SK-N-SH (cell line): ENCODE results near the gene SEZ6. TPM values are rescaled to one million over a fixed set of nuclear protein-coding genes. Genes with fewer than 3 reads are reported as not detected.

ENCODE experiments used
- CTCF ChIA-PET: fragments of 300-600, 350-600 bp; formaldehyde crosslinking; extraction: SDS; loops from one replicate; lab custom pipeline; 2021; lab: Yijun Ruan, JAX
- POLR2A ChIA-PET: fragments of 350-600 bp; sonication (Branson Sonifier 250); formaldehyde crosslinking; extraction: SDS; loops from one replicate; lab custom pipeline; 2020; ENCODE audit warnings: antibody characterized with exemption, inconsistent platforms; lab: Yijun Ruan, JAX
- DNase-seq: peaks from one replicate; pipeline ENCODE4 v3.0.0; 2012
- H2AFZ ChIP-seq: fragments of 200-600 bp; sonication (generic); 2 replicates; pipeline ENCODE4 v1.8.1; 2016; ENCODE audit warnings: antibody characterized with exemption, mild to moderate bottlenecking, low read depth
- H3F3A ChIP-seq: fragments of 200-600 bp; sonication (generic); replicated peaks from 2 replicates; pipeline ENCODE3; 2016; ENCODE audit warnings: antibody characterized with exemption, mild to moderate bottlenecking; ENCODE audit not compliant: insufficient read depth
- H3K27ac ChIP-seq, 2 experiments: fragments of 200-500 bp in 1 of 2; fragments of 200-600 bp in 1 of 2; sonication (Bioruptor generic) in 1 of 2; sonication (generic), shearing (Covaris generic) in 1 of 2; 2 replicates each; pipeline versions ENCODE4 v1.5.1 to v1.6.1; 2014 to 2016; ENCODE audit warnings: low read depth in 2 of 2, inconsistent platforms in 1 of 2, low read length in 1 of 2, mild to moderate bottlenecking in 1 of 2, mixed read lengths in 1 of 2
- H3K27me3 ChIP-seq: fragments of 200-600 bp; sonication (generic), shearing (Covaris generic); 2 replicates; pipeline ENCODE4 v1.6.1; 2016; ENCODE audit warnings: mixed run types; ENCODE audit not compliant: insufficient read depth
- H3K36me3 ChIP-seq, 2 experiments: fragments of 200-500 bp in 1 of 2; fragments of 200-600 bp in 1 of 2; sonication (Bioruptor generic) in 1 of 2; sonication (generic) in 1 of 2; replicated peaks in 1 of 2; 2 replicates each; pipeline versions ENCODE3 to v1.5.1; 2014 to 2016; ENCODE audit warnings: low read length in 1 of 2, mild to moderate bottlenecking in 1 of 2; ENCODE audit not compliant: insufficient read depth in 2 of 2, control insufficient read depth in 1 of 2
- H3K4me1 ChIP-seq, 2 experiments: fragments of 200-500 bp in 1 of 2; fragments of 200-600 bp in 1 of 2; sonication (Bioruptor generic) in 1 of 2; sonication (generic), shearing (Covaris generic) in 1 of 2; 2 replicates each; pipeline versions ENCODE4 v1.5.1 to v1.6.1; 2014 to 2016; ENCODE audit warnings: low read depth in 1 of 2, low read length in 1 of 2, mixed run types in 1 of 2; ENCODE audit not compliant: insufficient read depth in 2 of 2, control insufficient read depth in 1 of 2
- H3K4me2 ChIP-seq: fragments of 200-600 bp; sonication (generic), shearing (Covaris generic); 2 replicates; pipeline ENCODE4 v1.6.1; 2017; ENCODE audit warnings: mixed run types
- H3K4me3 ChIP-seq, 2 experiments: fragments of 200-500 bp in 1 of 2; fragments of 200-600 bp in 1 of 2; sonication (Bioruptor generic) in 1 of 2; sonication (generic), shearing (Covaris generic) in 1 of 2; 2 replicates each; pipeline versions ENCODE4 v1.5.1 to v1.8.1; 2014 to 2016; ENCODE audit warnings: low read depth in 2 of 2, inconsistent platforms in 1 of 2, low read length in 1 of 2, mild to moderate bottlenecking in 1 of 2, mixed read lengths in 1 of 2, moderate library complexity in 1 of 2
- H3K79me2 ChIP-seq: fragments of 200-600 bp; sonication (generic); 2 replicates; pipeline ENCODE4 v1.8.1; 2017; ENCODE audit warnings: mild to moderate bottlenecking; ENCODE audit not compliant: insufficient read depth
- H3K9ac ChIP-seq: fragments of 200-600 bp; sonication (generic); 2 replicates; pipeline ENCODE4 v1.6.1; 2017; ENCODE audit warnings: mixed run types
- H3K9me2 ChIP-seq: fragments of 200-600 bp; sonication (generic); 2 replicates; pipeline ENCODE4 v1.6.1; 2017; ENCODE audit warnings: mixed run types
- H3K9me3 ChIP-seq: fragments of 200-600 bp; sonication (generic); 2 replicates; pipeline ENCODE4 v1.6.1; 2017; ENCODE audit warnings: mixed run types, mild to moderate bottlenecking, moderate library complexity
- H4K20me1 ChIP-seq: fragments of 200-600 bp; sonication (generic); 2 replicates; pipeline ENCODE4 v1.6.1; 2017; ENCODE audit warnings: mild to moderate bottlenecking, mixed run types; ENCODE audit not compliant: insufficient read depth
- CHD2 ChIP-seq: fragments of 150-350 bp; IDR thresholded peaks from 2 replicates; pipeline ENCODE4 v1.6.1; 2018; ENCODE audit warnings: low read length; ENCODE audit not compliant: partially characterized antibody
- EP300 ChIP-seq, 2 experiments: IDR thresholded peaks; 2 replicates each; pipeline versions ENCODE4 v1.4.0 to v1.6.1; 2012; ENCODE audit warnings: borderline replicate concordance in 1 of 2, low read depth in 1 of 2, low read length in 1 of 2
- FOXJ3 ChIP-seq: sonication (generic); formaldehyde crosslinking; IDR thresholded peaks from 2 replicates; pipeline ENCODE4 v1.5.1; 2020; ENCODE audit warnings: mild to moderate bottlenecking, missing genetic modification reagents
- FOXM1 ChIP-seq: IDR thresholded peaks from 2 replicates; pipeline ENCODE4 v1.4.0; 2012; ENCODE audit warnings: low read depth, mild to moderate bottlenecking
- GABPA ChIP-seq: IDR thresholded peaks from 2 replicates; pipeline ENCODE4 v1.4.0; 2012; ENCODE audit warnings: low read depth, mild to moderate bottlenecking
- NRF1 ChIP-seq: IDR thresholded peaks from 2 replicates; pipeline ENCODE4 v1.6.1; 2012; ENCODE audit warnings: low read depth, mild to moderate bottlenecking, low read length
- RAD21 ChIP-seq: IDR thresholded peaks from 2 replicates; pipeline ENCODE4 v1.6.1; 2012; ENCODE audit warnings: mild to moderate bottlenecking, low read length
- RFX5 ChIP-seq: IDR thresholded peaks from 2 replicates; pipeline ENCODE4 v1.6.1; 2012; ENCODE audit warnings: mild to moderate bottlenecking, improper control_type of control experiment, low read length
- RXRA ChIP-seq: IDR thresholded peaks from 2 replicates; pipeline ENCODE4 v1.4.0; 2012; ENCODE audit warnings: low read depth, mild to moderate bottlenecking, borderline replicate concordance
- SMC3 ChIP-seq: IDR thresholded peaks from 2 replicates; pipeline ENCODE4 v1.6.1; 2012; ENCODE audit warnings: low read depth, low read length, improper control_type of control experiment
- TCF12 ChIP-seq: IDR thresholded peaks from 2 replicates; pipeline ENCODE4 v1.4.0; 2012
- WGBS: methylation state at CpG from one replicate; pipeline ENCODE4 v1.1.6; 2017; ENCODE audit warnings: low lambda C conversion rate; 5-methylcytosine and 5-hydroxymethylcytosine counted together
- polyA plus RNA-seq, 3 experiments: library from polyadenylated mRNA; depleted of rRNA; stranded (reverse); fragments of >200 nt; gene quantifications; 2 replicates each; pipeline ENCODE4 v1.2.3, GENCODE V29; 2012
- TF ChIP-seq, protein P1 (sequence below): fragments of 150-350 bp; IDR thresholded peaks from 2 replicates; pipeline ENCODE4 v1.6.1; 2016; ENCODE audit warnings: mild to moderate bottlenecking, low read depth, low read length
- TF ChIP-seq, protein P2 (sequence below): IDR thresholded peaks from 2 replicates; pipeline ENCODE4 v1.6.1; 2012; ENCODE audit warnings: mild to moderate bottlenecking, low read depth, low read length, moderate library complexity
- TF ChIP-seq, protein P3 (sequence below): IDR thresholded peaks from 2 replicates; pipeline ENCODE4 v1.4.0; 2012; ENCODE audit warnings: low read depth, borderline replicate concordance

Gene SEZ6
- polyA plus RNA-seq, 1 of the 3 experiments (the other 2 are of a cell fraction), result 0.12 TPM

DNA sequence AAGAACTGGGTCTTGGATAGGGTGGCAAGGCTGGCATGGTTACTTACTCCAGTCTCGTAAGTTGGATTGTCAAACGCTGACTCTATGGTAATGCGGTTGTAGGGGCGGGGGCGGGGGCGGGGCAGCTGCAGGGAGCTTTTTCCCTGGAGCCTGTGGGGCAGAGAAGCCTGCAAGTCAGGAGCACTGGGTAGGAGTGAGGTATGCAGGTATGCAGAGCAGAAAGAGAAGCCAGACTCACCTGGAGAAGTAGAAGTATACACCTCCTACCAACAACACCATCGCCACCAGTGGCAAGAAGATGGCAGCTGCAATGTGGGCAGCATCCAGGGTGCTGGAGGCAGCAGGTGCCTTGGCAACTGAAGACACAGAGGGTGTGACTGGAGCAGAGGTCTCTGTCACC, 49.7 kb downstream of the SEZ6 start:
- Histone ChIP-seq H3K79me2 (no peaks in the 10 kb centered on the region; the same call in 1 of the 2 replicates), H3K9me2 (no peaks in the 10 kb centered on the region), H3K4me1 (peaks cover 8 to 12% of the 10 kb centered on the region in 2 experiments; a peak in 3 of 4 replicates), H3K9ac (no peak overlapping the region), H3K4me3 (no peak overlapping the region), H3F3A (peaks cover 12% of the 10 kb centered on the region), H4K20me1 (no peaks in the 10 kb centered on the region), H3K4me2 (no peak overlapping the region), H3K27me3 (no peaks in the 10 kb centered on the region), H3K27ac (no peak overlapping the region), H2AFZ (no peak overlapping the region), H3K9me3 (no peaks in the 10 kb centered on the region), H3K36me3 (no peaks in the 10 kb centered on the region)
- 85% methylated on average over 7 of the region's 7 CpGs for WGBS
- ChIA-PET CTCF (interaction anchor here (1.5 to 15.3 kb wide), 3 partner anchors 10 to 157 kb away, joined by 4 to 947 read pairs (median 11); no protein-coding TSS in a partner anchor), POLR2A (no interaction called here)
- no peak for DNase-seq
- TF ChIP-seq GABPA (no peak), FOXJ3 (CRISPR knock-in tag) (no peak), FOXM1 (no peak)
- TF ChIP-seq, protein P1, sequence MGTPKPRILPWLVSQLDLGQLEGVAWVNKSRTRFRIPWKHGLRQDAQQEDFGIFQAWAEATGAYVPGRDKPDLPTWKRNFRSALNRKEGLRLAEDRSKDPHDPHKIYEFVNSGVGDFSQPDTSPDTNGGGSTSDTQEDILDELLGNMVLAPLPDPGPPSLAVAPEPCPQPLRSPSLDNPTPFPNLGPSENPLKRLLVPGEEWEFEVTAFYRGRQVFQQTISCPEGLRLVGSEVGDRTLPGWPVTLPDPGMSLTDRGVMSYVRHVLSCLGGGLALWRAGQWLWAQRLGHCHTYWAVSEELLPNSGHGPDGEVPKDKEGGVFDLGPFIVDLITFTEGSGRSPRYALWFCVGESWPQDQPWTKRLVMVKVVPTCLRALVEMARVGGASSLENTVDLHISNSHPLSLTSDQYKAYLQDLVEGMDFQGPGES, result no peak
- TF ChIP-seq, protein P2, sequence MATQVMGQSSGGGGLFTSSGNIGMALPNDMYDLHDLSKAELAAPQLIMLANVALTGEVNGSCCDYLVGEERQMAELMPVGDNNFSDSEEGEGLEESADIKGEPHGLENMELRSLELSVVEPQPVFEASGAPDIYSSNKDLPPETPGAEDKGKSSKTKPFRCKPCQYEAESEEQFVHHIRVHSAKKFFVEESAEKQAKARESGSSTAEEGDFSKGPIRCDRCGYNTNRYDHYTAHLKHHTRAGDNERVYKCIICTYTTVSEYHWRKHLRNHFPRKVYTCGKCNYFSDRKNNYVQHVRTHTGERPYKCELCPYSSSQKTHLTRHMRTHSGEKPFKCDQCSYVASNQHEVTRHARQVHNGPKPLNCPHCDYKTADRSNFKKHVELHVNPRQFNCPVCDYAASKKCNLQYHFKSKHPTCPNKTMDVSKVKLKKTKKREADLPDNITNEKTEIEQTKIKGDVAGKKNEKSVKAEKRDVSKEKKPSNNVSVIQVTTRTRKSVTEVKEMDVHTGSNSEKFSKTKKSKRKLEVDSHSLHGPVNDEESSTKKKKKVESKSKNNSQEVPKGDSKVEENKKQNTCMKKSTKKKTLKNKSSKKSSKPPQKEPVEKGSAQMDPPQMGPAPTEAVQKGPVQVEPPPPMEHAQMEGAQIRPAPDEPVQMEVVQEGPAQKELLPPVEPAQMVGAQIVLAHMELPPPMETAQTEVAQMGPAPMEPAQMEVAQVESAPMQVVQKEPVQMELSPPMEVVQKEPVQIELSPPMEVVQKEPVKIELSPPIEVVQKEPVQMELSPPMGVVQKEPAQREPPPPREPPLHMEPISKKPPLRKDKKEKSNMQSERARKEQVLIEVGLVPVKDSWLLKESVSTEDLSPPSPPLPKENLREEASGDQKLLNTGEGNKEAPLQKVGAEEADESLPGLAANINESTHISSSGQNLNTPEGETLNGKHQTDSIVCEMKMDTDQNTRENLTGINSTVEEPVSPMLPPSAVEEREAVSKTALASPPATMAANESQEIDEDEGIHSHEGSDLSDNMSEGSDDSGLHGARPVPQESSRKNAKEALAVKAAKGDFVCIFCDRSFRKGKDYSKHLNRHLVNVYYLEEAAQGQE, result no peak

DNA sequence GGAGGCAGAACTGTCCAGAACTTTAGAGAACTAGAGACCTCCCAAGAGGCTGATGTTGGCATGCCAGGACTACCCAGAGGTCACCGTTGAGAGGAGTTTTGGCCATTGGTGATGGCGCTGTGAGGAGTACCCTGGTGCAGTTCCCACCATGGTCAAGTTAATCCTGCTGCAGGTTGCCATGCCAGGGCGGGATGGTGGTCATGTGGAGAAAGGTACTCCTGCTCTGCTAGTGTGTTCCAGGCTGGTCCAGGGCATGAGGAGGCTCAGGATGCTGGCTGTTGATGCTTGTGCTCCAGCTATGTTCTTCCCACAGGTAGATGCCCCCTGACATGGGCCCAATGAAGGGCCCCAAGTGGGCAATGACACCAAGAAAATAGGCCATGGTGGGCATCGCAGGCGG, 50.4 kb downstream of the SEZ6 start:
- POLR2A ChIA-PET, result no interaction called here
- 78% methylated on average over 4 of the region's 5 CpGs for WGBS

More for the DNA sequence above, 50.4 kb downstream of the SEZ6 start:
- H3K9ac ChIP-seq, result no peak overlapping the region
- H2AFZ ChIP-seq, result no peak overlapping the region
- H3K27ac ChIP-seq, result no peak overlapping the region
- H3F3A ChIP-seq, result peaks cover 12% of the 10 kb centered on the region
- H3K36me3 ChIP-seq, result no peaks in the 10 kb centered on the region
- H3K9me2 ChIP-seq, result no peaks in the 10 kb centered on the region
- no peaks in the 10 kb centered on the region for H3K27me3 ChIP-seq
- H3K9me3 ChIP-seq, result no peaks in the 10 kb centered on the region
- H3K4me2 ChIP-seq, result no peak overlapping the region
- H3K4me1 ChIP-seq, result peaks cover 8 to 12% of the 10 kb centered on the region in 2 experiments; a peak in 3 of 4 replicates
- TF ChIP-seq EP300 (IDR thresholded peaks at IDR 0.05; ENCODE audit: borderline replicate concordance in 1 of 2, low read depth in 1 of 2, low read length in 1 of 2) (no peak), CHD2 (no peak), RAD21 (no peak), NRF1 (no peak), SMC3 (no peak), RXRA (no peak), TCF12 (no peak), FOXM1 (no peak), RFX5 (no peak)
- TF ChIP-seq, protein P2, result no peak
- TF ChIP-seq, protein P3, sequence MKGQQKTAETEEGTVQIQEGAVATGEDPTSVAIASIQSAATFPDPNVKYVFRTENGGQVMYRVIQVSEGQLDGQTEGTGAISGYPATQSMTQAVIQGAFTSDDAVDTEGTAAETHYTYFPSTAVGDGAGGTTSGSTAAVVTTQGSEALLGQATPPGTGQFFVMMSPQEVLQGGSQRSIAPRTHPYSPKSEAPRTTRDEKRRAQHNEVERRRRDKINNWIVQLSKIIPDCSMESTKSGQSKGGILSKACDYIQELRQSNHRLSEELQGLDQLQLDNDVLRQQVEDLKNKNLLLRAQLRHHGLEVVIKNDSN, result no peak
- TF ChIP-seq, all 33 proteins: peak for 0
- Histone ChIP-seq H3K79me2 (peaks cover 7% of the 10 kb centered on the region), H3K4me3 (no peak overlapping the region), H4K20me1 (no peaks in the 10 kb centered on the region)
- no peak for DNase-seq
- CTCF ChIA-PET, result interaction anchor here (0.9 to 15.3 kb wide), 2 partner anchors 14 to 158 kb away, joined by 3 to 947 read pairs; no protein-coding TSS in a partner anchor
